Islet of Langerhans (tissue), 1 donor: ENCODE data around the gene ZNF717.
"Not testable (repeated sequence)": the region's sequence is repeated elsewhere in the genome, so short reads cannot be mapped to it uniquely, and the experiment has no call there.

Experiments
- FAIRE-seq: peaks from one replicate; lab custom pipeline; 2011; peaks lifted over from hg19 to GRCh38; lab: Jason Lieb, UNC

The ZNF717 gene

DNA sequence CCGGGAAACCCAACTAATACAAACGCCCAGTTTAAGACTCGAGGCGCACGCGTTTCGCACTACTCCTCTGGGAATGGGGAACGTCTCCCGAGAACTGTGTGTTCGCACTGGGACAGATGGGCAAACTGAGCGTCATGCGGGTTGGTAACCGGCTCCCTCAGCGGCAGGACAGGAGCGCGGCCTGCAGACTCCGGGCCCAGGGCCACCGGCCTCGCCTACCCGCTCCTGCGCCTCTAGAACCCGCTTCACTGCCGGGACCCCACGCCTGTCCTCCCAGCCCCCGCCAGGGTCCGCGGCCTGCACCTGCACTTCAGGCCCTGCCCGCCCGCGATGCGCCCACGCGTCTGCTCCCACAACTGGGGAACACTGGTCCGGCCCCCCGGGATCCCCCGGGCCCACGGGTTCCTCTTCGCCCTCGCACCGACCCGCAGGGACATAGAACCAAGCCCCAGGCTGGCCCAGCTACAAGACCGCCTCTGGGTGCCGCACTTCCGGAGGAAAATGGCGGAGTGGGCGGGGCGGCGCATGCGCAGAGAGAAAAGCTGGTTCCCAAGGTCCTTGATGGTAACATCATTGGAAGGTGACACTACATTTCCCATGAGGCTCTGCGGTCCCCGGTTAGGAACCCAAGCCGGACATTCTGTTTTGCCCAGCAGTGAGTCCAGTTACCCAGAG, at the start of gene ZNF717:
Gene ZNF717 (minus strand): TSS at position 469 of the 675 bp plus-strand sequence. CDS start 2,187 bp downstream, outside the sequence.
- not testable (repeated sequence) for FAIRE-seq

DNA sequence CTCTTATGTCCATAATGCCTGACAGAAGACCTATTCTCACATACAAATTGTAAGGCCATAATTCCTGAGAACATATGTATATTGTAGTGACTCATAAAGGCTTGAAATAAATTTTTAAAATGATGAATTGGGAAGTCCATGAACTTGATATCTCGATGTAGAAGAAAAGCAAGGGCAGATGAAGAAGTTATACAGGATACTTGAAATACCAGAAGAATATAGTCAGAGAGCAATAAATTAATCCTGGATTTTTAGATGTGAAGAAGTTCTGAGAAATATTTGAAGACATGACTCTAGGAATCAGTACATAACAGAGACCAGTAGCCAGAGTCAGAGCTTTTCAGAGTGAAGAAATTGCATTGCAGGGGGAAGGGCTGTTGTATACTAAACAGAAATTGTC, 45.7 kb upstream of the ZNF717 start:
- not testable (repeated sequence) for FAIRE-seq

DNA sequence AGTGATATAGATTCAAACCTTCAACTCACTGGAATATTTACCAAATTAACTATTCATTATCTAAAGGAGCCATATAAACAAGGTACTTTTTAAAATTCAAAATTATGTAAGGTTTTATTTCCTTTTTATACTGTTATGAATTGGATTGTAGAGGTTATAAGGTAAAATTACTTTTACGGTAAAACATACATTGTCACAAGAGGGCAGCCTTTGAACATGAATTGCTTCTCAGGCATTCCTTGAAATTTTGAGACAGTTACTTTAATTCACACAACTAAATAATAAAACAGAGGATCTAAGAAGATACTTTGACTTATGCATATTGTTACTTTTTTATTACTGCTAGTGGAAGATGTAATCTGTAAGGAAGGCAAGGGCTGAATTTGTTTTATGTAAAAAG, 32.7 kb upstream of the ZNF717 start:
- FAIRE-seq, result not testable (repeated sequence)

DNA sequence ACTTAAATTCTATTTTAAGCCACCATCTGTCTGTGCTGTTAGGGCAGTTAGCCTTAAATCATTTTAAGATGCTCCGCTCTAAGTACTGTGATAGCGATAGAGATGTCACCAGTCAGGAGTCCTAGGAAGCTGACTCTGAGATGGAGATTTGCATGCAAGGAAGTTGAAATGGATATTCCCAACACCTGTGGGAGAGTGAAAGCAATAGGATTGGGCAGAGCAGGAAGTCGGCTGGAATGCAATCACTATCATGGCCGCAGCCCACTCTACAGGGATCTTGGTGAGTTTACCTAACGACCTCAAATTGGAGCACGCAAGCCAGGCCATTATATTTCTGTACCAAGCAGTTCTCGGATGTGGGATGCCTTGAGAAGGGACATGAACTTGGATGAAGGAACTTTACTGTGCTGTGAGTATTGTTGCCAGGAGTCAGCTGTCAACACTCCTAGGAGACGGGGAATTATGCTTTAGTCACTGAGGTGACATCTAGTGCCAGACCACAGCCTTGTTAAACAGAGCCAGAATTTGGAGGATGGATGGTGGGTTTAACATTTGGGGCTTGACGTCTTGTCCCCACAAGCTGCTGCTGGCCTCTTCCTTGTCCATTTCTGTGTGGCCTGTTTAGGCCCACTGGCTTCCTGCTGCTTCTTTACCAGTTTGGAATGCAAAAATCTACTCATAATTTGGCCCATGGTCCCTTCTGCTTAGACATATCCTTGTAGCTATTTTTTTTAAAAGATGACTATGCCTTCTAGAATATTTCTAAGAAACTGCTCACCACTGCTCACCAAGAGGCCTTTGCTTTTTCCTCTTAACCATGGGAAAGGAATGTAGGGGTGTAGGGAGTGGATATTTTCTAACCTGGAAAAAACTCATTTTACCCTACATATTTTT, 31.2 kb upstream of the ZNF717 start:
- not testable (repeated sequence) for FAIRE-seq

DNA sequence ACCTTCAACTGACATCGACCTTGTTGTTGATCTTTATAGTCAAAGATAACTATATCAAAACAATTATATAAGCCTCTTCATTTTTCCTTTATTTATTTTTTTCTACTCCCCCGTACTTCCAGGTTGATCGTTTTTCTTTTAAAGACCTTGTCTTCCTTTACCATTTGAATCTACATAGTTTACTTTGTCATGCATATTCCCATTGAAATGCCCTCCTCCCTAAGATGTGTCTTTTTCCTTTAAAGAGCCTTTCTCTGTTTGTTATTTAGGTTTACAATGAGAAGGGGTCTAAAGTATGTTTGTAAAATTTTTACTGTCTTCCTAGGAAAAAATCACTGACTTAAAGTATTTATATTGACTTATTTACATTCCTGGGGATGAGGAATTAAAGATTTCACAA, 29.4 kb upstream of the ZNF717 start:
- FAIRE-seq, result no peak

DNA sequence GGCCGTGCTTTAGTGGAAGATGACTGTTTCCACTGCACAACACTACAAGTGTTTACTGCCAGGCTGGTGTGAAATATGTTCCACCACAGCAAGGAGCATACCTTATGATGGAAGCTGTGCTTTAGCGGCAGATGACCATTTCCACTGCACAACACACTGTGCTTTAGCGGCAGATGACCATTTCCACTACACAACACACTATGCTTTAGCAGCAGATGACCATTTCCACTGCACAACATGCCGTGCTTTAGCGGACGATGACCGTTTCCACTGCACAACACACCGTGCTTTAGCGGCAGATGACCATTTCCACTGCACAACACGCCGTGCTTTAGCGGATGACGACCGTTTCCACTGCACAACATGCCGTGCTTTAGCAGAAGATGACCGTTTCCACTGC, 2.8 kb downstream of the ZNF717 start:
- no peak for FAIRE-seq

DNA sequence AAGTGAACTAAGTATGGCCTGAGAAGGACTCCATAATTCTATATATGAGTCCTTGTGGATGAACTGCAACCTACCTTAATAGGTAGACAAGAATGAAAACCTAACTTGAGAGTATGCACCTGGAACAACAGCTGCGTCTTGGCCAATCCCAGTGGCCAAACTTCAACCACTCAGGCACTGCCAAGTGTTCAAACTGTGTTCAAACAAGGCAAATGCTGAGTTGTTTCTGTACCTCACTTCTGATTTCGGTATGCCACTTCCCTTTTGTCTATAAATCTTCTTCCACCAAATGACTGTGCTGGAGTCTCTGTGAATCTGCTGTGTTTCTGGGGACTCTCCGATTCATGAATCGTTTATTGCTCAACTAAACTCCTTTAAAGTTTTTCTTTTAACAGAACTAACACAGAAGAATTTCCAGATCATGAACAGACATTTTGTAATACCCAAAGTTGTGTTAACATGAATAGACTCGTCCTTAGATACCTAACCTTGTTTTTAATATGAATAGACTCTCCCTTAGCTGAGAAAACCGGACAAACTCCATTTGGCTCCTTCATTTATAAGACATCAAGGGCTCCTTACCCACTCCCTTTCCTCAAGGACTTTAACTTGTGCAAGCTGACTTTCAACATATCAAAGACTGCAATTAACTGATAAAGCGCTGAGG, 4.1 kb downstream of the ZNF717 start:
- FAIRE-seq, result no peak

DNA sequence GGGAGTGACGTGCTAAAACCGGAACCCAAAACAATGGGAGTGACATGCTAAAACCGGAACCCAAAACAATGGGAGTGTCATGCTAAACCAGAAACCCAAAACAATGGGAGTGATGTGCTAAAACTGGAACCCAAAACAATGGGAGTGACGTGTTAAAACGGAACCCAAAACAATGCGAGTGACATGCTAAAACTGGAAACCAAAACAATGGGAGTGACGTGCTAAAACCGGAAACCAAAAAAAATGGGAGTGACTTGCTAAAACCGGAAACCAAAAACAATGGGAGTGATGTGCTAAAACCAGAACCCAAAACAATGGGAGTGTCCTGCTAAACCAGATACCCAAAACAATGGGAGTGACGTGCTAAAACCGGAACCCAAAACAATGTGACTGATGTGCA, 7.6 kb downstream of the ZNF717 start:
- FAIRE-seq, result not testable (repeated sequence)

DNA sequence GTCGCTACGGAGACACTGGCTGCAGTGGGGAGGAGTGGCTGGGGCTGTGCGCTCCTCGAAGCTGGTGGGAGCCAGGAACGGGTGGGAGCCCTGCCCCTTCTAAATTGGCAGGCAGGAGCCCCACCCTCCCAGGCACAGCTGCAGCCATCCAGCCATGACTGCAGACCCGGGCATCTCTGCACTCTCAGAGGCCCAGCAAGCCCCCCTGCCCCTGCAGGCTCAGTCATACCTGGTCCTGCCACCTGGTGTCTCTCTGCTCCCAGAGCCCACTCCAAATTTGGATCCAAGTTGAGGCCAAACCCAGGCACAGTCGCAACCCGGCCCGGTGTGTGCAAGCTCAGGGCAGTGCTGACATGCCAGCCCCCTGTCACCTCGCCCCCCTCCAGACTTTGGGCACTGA, 13.7 kb downstream of the ZNF717 start:
- not testable (repeated sequence) for FAIRE-seq

DNA sequence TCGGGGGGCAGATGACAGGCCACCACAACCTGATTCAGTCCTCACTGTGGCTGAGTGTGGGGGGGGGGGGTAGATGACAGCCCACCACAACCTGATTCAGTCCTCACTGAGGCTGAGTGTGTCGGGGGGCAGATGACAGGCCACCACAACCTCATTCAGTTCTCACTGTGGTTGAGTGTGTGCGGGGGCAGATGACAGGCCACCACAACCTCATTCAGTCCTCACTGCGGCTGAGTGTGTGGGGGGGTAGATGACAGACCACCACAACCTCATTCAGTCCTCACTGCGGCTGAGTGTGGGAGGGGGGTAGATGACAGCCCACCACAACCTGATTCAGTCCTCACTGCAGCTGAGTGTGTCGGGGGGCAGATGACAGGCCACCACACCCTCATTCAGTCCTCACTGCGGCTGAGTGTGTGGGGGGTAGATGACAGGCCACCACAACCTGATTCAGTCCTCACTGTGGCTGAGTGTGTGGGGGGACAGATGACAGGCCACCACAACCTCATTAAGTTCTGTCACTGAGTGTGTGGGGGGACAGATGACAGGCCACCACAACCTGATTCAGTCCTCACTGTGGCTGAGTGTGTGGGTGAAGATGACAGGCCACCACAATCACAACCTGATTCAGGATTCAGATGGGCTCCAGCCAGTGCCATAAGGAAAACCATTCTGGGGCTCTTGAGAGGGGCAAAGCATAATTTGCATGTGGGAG, 16.9 kb downstream of the ZNF717 start:
- FAIRE-seq, result no peak

DNA sequence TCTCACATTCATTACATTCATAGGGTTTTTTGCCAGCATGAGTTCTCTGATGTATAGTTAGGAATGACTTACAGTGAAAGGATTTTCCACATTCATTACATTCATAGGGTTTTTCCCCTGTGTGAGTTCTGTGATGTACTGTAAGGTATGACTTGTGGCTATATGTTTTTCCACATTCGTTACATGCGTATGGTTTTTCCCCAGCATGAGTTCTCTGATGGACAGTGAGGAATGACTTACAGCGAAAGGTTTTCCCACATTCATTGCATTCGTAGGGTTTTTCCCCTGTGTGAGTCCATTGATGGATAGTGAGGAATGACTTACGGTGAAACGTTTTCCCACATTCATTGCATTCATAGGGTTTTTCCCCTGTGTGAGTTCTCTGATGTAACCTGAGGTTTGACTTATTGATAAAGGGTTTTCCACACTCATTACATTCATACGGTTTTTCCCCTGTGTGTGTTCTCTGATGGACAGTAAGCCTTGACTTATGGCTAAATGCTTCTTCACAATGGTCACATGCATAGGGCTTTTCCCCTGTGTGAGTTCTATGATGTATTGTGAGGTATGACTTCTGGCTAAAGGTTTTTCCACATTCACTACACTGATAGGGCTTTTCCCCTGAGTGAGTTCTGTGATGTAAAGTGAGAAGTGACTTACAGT, 47.4 kb downstream of the ZNF717 start:
- no peak for FAIRE-seq

DNA sequence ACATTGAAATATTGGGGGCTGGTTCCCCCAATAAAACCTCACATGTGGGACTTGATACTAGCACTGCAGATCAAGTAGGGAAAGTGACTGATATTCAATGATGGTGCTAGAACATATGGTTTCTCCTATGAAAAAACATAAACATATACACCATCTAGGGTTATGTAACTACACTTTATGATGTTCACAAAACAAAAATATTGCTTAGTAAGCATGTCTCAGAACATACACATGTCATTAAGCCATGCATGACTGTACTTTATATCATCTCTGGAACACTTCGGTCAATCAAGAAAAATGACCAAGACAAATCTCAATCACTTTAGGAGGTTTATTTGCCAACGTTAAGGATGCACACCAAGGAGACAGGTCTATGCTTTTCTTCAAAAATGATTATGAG, 57.4 kb downstream of the ZNF717 start:
- FAIRE-seq, result no peak

DNA sequence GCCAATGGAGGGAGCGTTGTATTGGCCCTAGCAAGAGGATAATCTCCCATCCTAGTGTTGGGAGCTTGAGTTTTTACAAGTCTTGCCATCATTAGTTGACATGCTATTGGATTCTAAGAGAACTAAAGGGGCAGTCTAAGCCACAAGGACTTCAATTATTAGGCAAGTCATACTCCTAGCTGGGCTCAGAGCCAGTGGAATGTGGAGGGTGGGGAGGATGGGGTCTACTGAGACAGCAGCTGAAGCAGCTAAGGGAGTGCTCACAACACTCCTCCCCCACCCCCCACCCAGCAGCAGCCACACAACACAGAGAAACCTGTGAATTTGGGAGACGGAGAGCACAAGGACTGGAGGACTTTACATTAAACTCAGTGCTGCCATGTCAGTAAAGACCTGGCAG, 93.3 kb downstream of the ZNF717 start:
- no peak for FAIRE-seq

DNA sequence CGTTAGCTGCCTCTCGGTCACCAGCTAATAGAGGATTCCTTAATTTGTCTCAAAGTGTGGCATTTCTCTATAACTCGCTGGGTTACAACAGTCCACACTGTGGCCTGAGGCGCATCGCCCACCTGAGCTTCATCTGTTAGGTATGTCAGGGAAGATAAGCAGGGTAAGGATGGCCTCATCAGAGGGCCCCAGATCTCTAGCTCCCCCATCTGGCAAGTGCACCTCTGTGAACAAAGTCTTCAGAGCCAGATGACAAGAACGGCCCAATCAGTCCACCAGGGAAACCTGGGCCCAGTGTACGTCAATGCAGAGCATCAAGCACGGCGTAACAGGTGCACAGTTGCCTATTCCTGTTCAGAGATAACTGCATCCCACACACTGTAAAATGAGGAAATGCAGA, 98.0 kb downstream of the ZNF717 start:
- no peak for FAIRE-seq
